H1 (cell line): ENCODE data around the gene DUSP1. TPM values are rescaled to one million over a fixed set of nuclear protein-coding genes. Genes with fewer than 3 reads are reported as not detected.

ENCODE experiments used
- GABPA ChIP-seq: IDR thresholded peaks from 2 replicates; pipeline ENCODE4 v1.6.1; 2011; ENCODE audit warnings: mild to moderate bottlenecking, low read length, moderate library complexity, borderline replicate concordance; ENCODE audit not compliant: insufficient read depth
- MAFK ChIP-seq: IDR thresholded peaks from 2 replicates; pipeline ENCODE4 v1.6.1; 2012; ENCODE audit warnings: low read depth, mild to moderate bottlenecking, improper control_type of control experiment, low read length
- polyA plus RNA-seq, 7 experiments: library from polyadenylated mRNA; depleted of rRNA in 3 of 7; stranded (reverse) in 5 of 7; unstranded in 2 of 7; fragments of >200 nt in 5 of 7; fragments of 200-250 nt in 2 of 7; gene quantifications; 1 replicate in 5 of 7; 2 replicates in 1 of 7; 4 replicates in 1 of 7; pipeline versions ENCODE4 v1.2.1 to v1.2.3, GENCODE V29; 2011 to 2013; ENCODE audit warnings: missing spikeins in 2 of 7, mixed read lengths in 2 of 7
- total RNA-seq: library from RNA; stranded (reverse); fragmentation: NEBNext Ultra II Directional; extraction: Animal tissue kit (Norgen Biotek cat#: 25700); gene quantifications from 2 replicates; pipeline ENCODE4 v1.2.1, GENCODE V29; 2021

The DUSP1 gene
- total and polyA plus RNA-seq, 2 of the 8 experiments (the other 6 are each of a cell fraction or from before 2014, with no cell fraction given), result 6.5 to 11.7 TPM

GRCh38 chr5:172728481-172729241, 42.3 kb downstream of the DUSP1 start (continued):
- no peak for TF ChIP-seq MAFK
- no peak for TF ChIP-seq GABPA
